HepG2 (cell line): ENCODE results near the gene PXDC1. TPM values are rescaled to one million over a fixed set of nuclear protein-coding genes. Genes with fewer than 3 reads are reported as not detected.

Experiments used
- ATAD3A ChIP-seq: sonication (generic); formaldehyde crosslinking; IDR thresholded peaks from 2 replicates; pipeline ENCODE4 v1.4.0; 2020; ENCODE audit warnings: missing genetic modification reagents
- HDAC6 ChIP-seq: fragments of 200-600 bp; sonication (generic); IDR thresholded peaks from 2 replicates; pipeline ENCODE4 v1.7.0; 2017; ENCODE audit warnings: mild to moderate bottlenecking, antibody characterized with exemption, low read length, low read depth
- KMT2B ChIP-seq: IDR thresholded peaks from 2 replicates; pipeline ENCODE4 v1.6.1; 2016; ENCODE audit warnings: missing genetic modification reagents, missing compliant biosample characterization
- MAFK ChIP-seq, 2 experiments: IDR thresholded peaks in 1 of 2; conservative IDR thresholded peaks in 1 of 2; 2 replicates each; pipeline ENCODE4 v1.6.1; 2011; ENCODE audit warnings: improper control_type of control experiment in 2 of 2, low read length in 2 of 2
- NFATC3 ChIP-seq: sonication (generic); formaldehyde crosslinking; IDR thresholded peaks from 2 replicates; pipeline ENCODE4 v1.5.1; 2020; ENCODE audit warnings: mild to moderate bottlenecking, missing genetic modification reagents
- PCBP2 ChIP-seq: fragments of 200-400 bp; formaldehyde crosslinking; optimal IDR thresholded peaks from 2 replicates; pipeline ENCODE3; 2018; ENCODE audit warnings: low read length, low read depth; ENCODE audit not compliant: poor library complexity, severe bottlenecking
- REXO4 ChIP-seq: sonication (generic); formaldehyde crosslinking; IDR thresholded peaks from 2 replicates; pipeline ENCODE4 v1.8.0; 2022; ENCODE audit warnings: missing genetic modification reagents, mild to moderate bottlenecking, borderline replicate concordance
- SMAD3 ChIP-seq: sonication (generic); formaldehyde crosslinking; IDR thresholded peaks from 2 replicates; pipeline ENCODE4 v1.4.0; 2020; ENCODE audit warnings: missing genetic modification reagents
- SRY ChIP-seq: sonication (generic); formaldehyde crosslinking; IDR thresholded peaks from 2 replicates; pipeline ENCODE4 v1.8.0; 2022; ENCODE audit warnings: mild to moderate bottlenecking, missing genetic modification reagents
- XBP1 ChIP-seq: sonication (generic); formaldehyde crosslinking; IDR thresholded peaks from 2 replicates; pipeline ENCODE4 v1.5.0; 2020; ENCODE audit warnings: missing genetic modification reagents
- ZNF329 ChIP-seq: sonication (generic); formaldehyde crosslinking; IDR thresholded peaks from 2 replicates; pipeline ENCODE4 v1.9.0; 2021; ENCODE audit warnings: low read depth, mild to moderate bottlenecking, missing genetic modification reagents
- ZNF556 ChIP-seq: sonication (generic); formaldehyde crosslinking; IDR thresholded peaks from 2 replicates; pipeline ENCODE4 v1.4.0; 2020; ENCODE audit warnings: mild to moderate bottlenecking, missing genetic modification reagents, borderline replicate concordance
- ZNF678 ChIP-seq: sonication (generic); formaldehyde crosslinking; IDR thresholded peaks from 2 replicates; pipeline ENCODE4 v1.4.0; 2020; ENCODE audit warnings: mild to moderate bottlenecking, missing genetic modification reagents
- ZSCAN22 ChIP-seq: sonication (generic); formaldehyde crosslinking; IDR thresholded peaks from 2 replicates; pipeline ENCODE4 v1.4.0; 2020; ENCODE audit warnings: mild to moderate bottlenecking, missing genetic modification reagents
- polyA plus RNA-seq, 8 experiments: library from polyadenylated mRNA; depleted of rRNA in 3 of 8; stranded (reverse) in 7 of 8; unstranded in 1 of 8; fragments of >200 nt; fragmentation: Illumina TruSeq in 4 of 8; extraction: Trizol in 4 of 8; gene quantifications; 2 replicates each; pipeline versions ENCODE4 v1.2.1 to v1.2.3, GENCODE V29; 2011 to 2016; ENCODE audit warnings: low read depth in 4 of 8, missing spikeins in 1 of 8, mixed read lengths in 1 of 8; ENCODE audit not compliant: insufficient read depth in 1 of 8
- total RNA-seq, 5 experiments: library from RNA; depleted of rRNA; stranded (reverse); fragments of >200 nt; fragmentation: Illumina TruSeq; extraction: Trizol; gene quantifications; 2 replicates each; pipeline ENCODE4 v1.2.3, GENCODE V29; 2016; ENCODE audit warnings: low read depth in 1 of 5
- TF ChIP-seq, protein P1 (sequence below): sonication (generic); formaldehyde crosslinking; conservative IDR thresholded peaks from 2 replicates; pipeline ENCODE4 v1.4.0; 2020; ENCODE audit warnings: missing genetic modification reagents
- TF ChIP-seq, protein P2 (sequence below): sonication (generic); formaldehyde crosslinking; conservative IDR thresholded peaks from 2 replicates; pipeline ENCODE4 v1.4.0; 2020; ENCODE audit warnings: missing genetic modification reagents
- TF ChIP-seq, protein P3 (sequence below): sonication (generic); formaldehyde crosslinking; IDR thresholded peaks from 2 replicates; pipeline ENCODE4 v1.8.0; 2022; ENCODE audit warnings: missing genetic modification reagents, low read depth, mild to moderate bottlenecking, borderline replicate concordance
- TF ChIP-seq, protein P4 (sequence below): sonication (generic); formaldehyde crosslinking; IDR thresholded peaks from 2 replicates; pipeline ENCODE4 v1.5.0; 2020; ENCODE audit warnings: mild to moderate bottlenecking, missing genetic modification reagents
- TF ChIP-seq, protein P5 (sequence below): sonication (generic); formaldehyde crosslinking; IDR thresholded peaks from 2 replicates; pipeline ENCODE4 v1.8.1; 2023; ENCODE audit warnings: mild to moderate bottlenecking, inconsistent platforms, moderate library complexity, missing genetic modification reagents, borderline replicate concordance
- TF ChIP-seq, protein P6 (sequence below): sonication (generic); formaldehyde crosslinking; IDR thresholded peaks from 2 replicates; pipeline ENCODE4 v1.8.1; 2023; ENCODE audit warnings: mild to moderate bottlenecking, missing genetic modification reagents, borderline replicate concordance

The PXDC1 gene
- total and polyA plus RNA-seq, 2 of the 13 experiments (the other 11 are each of a cell fraction or from before 2014, with no cell fraction given): 32.4 to 34.7 TPM

DNA sequence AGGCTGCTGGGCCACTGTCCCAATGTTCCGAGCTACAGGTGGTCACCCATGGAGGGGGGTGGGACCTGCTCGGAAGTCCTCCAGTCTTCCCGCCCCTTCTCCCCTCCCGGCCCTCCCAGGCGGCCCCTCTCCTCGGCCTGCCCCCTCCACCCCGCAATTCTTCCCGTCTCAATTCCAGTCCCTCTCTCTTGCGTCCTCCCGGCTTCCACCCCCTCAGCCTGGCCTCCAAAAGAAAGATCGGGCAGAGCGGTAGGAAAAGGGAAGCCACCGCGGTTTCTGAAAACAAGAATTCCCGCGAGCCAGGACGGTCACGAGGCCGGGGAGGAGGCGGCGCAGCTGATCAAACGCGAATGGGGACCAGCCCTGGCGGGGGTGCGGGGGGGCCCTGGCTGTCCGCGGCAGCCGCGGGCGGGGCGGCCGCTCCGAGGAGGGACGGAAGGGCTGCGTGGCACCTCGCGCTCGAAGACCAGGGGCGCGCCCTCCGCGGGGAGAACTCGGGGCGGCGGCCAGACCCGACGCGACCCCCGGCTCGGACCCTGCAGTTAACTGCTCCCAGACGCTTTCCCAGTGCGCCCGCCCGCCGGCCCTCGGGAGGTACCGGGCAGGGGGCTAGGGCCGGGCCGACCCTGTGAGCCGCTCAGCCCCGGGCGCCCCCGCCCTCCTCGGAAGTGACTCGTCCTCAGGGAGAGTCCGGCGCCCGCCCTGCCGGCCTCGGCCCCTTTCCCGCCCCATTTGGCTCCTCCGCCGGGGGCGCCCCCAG lies 1.0 kb downstream of the PXDC1 start (continued):
- TF ChIP-seq ZSCAN22 (CRISPR knock-in tag) (0 out of 2 replicates have a peak, but pooled peaks have one; percentile 35), ZNF678 (peak; percentile 83), ZNF329 (CRISPR knock-in tag) (peak; percentile 30; the same call in 1 of the 2 replicates), SMAD3 (CRISPR knock-in tag) (peak; percentile 12; the same call in 1 of the 2 replicates), ZNF556 (CRISPR knock-in tag) (peak; percentile 83; the same call in 1 of the 2 replicates), PCBP2 (no peak), ATAD3A (CRISPR knock-in tag) (no peak; the same call in 1 of the 2 replicates), REXO4 (CRISPR knock-in tag) (no peak), XBP1 (CRISPR knock-in tag) (no peak; the same call in 1 of the 2 replicates), NFATC3 (CRISPR knock-in tag) (no peak), SRY (CRISPR knock-in tag) (peak; percentile 68), KMT2B (CRISPR knock-in tag) (peak; percentile 33; the same call in 1 of the 2 replicates), MAFK (conservative IDR thresholded peaks at IDR 0.05 in 1 of 2, IDR thresholded peaks at IDR 0.05 in 1 of 2; ENCODE audit: low read length in 2 of 2) (no peak), HDAC6 (no peak)
- TF ChIP-seq, protein P1, sequence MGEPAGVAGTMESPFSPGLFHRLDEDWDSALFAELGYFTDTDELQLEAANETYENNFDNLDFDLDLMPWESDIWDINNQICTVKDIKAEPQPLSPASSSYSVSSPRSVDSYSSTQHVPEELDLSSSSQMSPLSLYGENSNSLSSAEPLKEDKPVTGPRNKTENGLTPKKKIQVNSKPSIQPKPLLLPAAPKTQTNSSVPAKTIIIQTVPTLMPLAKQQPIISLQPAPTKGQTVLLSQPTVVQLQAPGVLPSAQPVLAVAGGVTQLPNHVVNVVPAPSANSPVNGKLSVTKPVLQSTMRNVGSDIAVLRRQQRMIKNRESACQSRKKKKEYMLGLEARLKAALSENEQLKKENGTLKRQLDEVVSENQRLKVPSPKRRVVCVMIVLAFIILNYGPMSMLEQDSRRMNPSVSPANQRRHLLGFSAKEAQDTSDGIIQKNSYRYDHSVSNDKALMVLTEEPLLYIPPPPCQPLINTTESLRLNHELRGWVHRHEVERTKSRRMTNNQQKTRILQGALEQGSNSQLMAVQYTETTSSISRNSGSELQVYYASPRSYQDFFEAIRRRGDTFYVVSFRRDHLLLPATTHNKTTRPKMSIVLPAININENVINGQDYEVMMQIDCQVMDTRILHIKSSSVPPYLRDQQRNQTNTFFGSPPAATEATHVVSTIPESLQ (CRISPR knock-in tag): no peak
- TF ChIP-seq, protein P2, sequence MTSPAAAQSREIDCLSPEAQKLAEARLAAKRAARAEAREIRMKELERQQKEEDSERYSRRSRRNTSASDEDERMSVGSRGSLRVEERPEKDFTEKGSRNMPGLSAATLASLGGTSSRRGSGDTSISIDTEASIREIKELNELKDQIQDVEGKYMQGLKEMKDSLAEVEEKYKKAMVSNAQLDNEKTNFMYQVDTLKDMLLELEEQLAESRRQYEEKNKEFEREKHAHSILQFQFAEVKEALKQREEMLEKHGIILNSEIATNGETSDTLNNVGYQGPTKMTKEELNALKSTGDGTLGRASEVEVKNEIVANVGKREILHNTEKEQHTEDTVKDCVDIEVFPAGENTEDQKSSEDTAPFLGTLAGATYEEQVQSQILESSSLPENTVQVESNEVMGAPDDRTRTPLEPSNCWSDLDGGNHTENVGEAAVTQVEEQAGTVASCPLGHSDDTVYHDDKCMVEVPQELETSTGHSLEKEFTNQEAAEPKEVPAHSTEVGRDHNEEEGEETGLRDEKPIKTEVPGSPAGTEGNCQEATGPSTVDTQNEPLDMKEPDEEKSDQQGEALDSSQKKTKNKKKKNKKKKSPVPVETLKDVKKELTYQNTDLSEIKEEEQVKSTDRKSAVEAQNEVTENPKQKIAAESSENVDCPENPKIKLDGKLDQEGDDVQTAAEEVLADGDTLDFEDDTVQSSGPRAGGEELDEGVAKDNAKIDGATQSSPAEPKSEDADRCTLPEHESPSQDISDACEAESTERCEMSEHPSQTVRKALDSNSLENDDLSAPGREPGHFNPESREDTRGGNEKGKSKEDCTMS (CRISPR knock-in tag): no peak
- TF ChIP-seq, protein P3, sequence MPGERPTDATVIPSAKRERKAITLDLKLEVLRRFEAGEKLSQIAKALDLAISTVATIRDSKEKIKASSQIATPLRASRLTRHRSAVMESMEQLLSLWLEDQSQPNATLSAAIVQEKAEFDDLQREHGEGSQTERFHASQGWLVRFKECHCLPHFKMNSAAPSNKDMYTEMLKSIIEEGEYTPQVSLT (CRISPR knock-in tag): no peak
- TF ChIP-seq, protein P4, sequence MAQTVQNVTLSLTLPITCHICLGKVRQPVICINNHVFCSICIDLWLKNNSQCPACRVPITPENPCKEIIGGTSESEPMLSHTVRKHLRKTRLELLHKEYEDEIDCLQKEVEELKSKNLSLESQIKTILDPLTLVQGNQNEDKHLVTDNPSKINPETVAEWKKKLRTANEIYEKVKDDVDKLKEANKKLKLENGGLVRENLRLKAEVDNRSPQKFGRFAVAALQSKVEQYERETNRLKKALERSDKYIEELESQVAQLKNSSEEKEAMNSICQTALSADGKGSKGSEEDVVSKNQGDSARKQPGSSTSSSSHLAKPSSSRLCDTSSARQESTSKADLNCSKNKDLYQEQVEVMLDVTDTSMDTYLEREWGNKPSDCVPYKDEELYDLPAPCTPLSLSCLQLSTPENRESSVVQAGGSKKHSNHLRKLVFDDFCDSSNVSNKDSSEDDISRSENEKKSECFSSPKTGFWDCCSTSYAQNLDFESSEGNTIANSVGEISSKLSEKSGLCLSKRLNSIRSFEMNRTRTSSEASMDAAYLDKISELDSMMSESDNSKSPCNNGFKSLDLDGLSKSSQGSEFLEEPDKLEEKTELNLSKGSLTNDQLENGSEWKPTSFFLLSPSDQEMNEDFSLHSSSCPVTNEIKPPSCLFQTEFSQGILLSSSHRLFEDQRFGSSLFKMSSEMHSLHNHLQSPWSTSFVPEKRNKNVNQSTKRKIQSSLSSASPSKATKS (CRISPR knock-in tag): no peak
- TF ChIP-seq, protein P5, sequence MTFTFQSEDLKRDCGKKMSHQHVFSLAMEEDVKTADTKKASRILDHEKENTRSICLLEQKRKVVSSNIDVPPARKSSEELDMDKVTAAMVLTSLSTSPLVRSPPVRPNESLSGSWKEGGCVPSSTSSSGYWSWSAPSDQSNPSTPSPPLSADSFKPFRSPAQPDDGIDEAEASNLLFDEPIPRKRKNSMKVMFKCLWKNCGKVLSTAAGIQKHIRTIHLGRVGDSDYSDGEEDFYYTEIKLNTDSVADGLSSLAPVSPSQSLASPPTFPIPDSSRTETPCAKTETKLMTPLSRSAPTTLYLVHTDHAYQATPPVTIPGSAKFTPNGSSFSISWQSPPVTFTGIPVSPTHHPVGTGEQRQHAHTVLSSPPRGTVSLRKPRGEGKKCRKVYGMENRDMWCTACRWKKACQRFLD: no peak
- TF ChIP-seq, protein P6, sequence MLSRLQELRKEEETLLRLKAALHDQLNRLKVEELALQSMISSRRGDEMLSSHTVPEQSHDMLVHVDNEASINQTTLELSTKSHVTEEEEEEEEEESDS: peak; percentile 89; the same call in 1 of the 2 replicates
